Stimulated activated effector memory CD8-positive, alpha-beta T cell treated with anti-CD3 and anti-CD28 coated beads, Interleukin-12 subunit alpha, Interleukin-12 subunit beta, amount 100 ng/mL, for 72 hours (primary cell): ENCODE measurements around the gene CD180.
A peak's percentile ranks its signal among the peaks of the same experiment; 100 is the strongest.

Experiments
- ATAC-seq: fragments of 150-1000 bp; cut with Tn5 transposase; 2 replicates; pipeline ENCODE4 v1.10.0; 2021
- DNase-seq, 2 donors: peaks; one replicate each; pipeline ENCODE4 v3.0.0; 2021 to 2022; ENCODE audit warnings: low spot score in 2 of 2
- H3K27ac Mint-ChIP-seq: one replicate; pipeline ENCODE4 v1.8.0; 2022; ENCODE audit warnings: mild to moderate bottlenecking, mixed read lengths
- H3K36me3 Mint-ChIP-seq: one replicate; pipeline ENCODE4 v1.8.0; 2022; ENCODE audit warnings: mild to moderate bottlenecking, mixed read lengths
- H3K4me1 Mint-ChIP-seq: one replicate; pipeline ENCODE4 v1.8.0; 2022; ENCODE audit warnings: mixed read lengths
- H3K4me3 Mint-ChIP-seq: one replicate; pipeline ENCODE4 v1.8.0; 2022; ENCODE audit warnings: mild to moderate bottlenecking, mixed read lengths
- H3K9me3 Mint-ChIP-seq: one replicate; pipeline ENCODE4 v1.8.0; 2022; ENCODE audit warnings: mixed read lengths

CD180 gene

DNA sequence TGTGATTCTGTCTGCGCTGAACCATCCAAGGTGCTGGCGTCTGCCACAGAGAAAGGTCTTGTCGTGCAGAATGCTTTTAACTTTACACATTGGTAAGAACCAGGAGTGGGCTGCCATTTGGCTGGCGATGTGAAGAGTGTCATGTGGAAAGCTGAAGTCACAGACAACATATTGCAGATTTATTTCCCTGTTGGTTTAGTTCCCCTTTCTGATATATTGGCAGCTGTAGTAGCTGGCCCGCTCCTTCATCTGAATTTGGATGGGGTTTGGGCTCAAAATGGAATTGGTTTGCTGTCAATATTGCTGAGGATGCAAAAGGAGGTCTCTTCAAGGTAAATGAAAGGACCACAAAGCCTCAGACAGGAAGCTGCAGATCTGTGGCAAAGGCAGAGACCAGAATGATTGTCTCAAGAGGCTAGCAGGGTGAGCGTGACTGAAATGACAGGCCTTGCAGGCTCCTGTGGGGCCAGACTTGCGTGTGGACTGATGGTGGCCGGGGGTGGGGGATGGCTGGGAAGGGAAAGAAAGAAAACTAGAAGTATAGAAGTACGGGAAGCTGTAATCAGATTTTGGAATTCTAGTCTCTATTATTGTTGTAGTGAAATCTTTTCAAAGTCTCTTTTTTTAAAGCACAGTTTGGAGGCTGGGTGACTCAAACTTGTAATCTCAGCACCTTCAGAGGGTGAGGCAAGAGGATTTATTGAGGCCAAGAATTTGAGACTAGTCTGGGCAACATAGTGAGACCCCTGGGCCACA lies 25.1 kb upstream of the CD180 start:
- ATAC-seq (peak; percentile 99), DNase-seq (peak; percentile 24 to 75)
- Mint-ChIP-seq H3K9me3 (no peaks in the 10 kb centered on the region), H3K27ac (peak overlapping the region; percentile 92), H3K4me1 (peaks cover 52% of the 10 kb centered on the region), H3K36me3 (peaks cover 6% of the 10 kb centered on the region), H3K4me3 (peak overlapping the region; percentile 60)

DNA sequence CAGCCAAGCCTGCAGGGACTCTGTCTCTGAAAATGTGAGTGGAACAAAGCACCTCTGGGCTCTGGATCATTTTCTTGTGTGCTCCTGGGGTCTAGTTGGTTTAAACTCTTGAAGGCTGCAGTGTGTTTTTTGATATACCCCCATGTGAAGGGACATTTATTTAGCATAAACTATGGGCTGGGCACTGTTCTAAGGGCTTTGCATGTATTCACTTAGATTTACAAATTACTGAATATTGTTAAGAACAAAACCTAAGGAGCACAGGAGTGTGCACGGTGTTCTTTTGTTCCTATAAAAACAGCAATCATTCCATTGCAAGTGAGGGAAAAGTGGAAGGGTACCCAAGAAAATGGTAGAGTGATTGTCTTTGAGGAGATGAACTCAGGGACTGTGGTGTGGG lies 20.0 kb upstream of the CD180 start:
- H3K9me3 Mint-ChIP-seq = no peaks in the 10 kb centered on the region
- peaks cover 58% of the 10 kb centered on the region for H3K4me1 Mint-ChIP-seq
- ATAC-seq = no peak
- no peak for DNase-seq
- peaks cover 1% of the 10 kb centered on the region for H3K36me3 Mint-ChIP-seq
- H3K4me3 Mint-ChIP-seq = peak overlapping the region; percentile 69
- H3K27ac Mint-ChIP-seq = peak overlapping the region; percentile 92

DNA sequence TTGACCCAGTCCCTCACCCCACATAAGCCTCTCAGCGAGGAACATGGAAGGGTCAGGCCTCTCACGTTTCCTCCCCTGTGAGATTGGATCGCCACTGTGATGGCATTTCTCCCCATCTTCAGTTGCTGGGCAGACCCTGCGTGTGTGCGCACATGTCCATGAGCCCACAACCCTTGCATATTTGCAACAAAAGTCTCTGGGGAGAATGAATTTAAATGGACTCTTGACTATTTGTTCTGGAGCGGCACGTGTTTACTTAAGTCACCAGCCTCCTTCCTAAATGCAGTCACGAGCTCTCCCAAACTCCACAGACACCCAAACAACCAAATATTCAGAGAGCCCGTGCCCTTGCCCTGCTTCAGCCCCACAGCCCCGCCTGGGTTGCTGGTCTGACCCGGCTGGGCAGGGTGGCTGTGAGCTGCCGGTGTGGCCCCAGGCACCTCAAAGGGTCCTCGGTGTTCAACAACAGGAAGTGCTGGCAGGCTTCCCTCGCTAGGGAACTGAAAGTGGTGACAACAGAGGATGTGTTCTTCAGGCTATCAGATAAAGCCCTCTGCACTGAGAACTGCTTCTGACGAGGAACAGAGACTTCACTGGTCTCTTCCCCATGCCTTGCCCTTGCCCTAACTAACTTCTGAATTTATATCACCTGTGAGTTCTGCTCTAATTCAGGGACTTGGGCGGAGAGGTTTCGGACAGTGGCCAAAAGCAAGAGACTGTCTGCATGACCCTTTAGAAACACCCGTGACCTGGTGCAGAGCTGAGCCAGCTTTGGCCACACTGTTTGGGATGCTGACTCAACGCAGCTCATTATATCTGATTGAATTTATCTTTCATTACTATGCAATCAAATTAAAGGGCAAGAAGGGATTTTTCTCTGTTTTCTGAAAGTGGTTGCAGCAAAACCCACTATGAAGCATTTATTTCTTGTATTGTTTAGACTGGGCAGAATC lies 19.2 kb upstream of the CD180 start:
- DNase-seq (peak; percentile 39 to 78), ATAC-seq (peak; percentile 93)
- Mint-ChIP-seq H3K27ac (peak overlapping the region; percentile 92), H3K4me1 (peaks cover 53% of the 10 kb centered on the region), H3K36me3 (no peaks in the 10 kb centered on the region), H3K4me3 (peak overlapping the region; percentile 69), H3K9me3 (no peaks in the 10 kb centered on the region)

DNA sequence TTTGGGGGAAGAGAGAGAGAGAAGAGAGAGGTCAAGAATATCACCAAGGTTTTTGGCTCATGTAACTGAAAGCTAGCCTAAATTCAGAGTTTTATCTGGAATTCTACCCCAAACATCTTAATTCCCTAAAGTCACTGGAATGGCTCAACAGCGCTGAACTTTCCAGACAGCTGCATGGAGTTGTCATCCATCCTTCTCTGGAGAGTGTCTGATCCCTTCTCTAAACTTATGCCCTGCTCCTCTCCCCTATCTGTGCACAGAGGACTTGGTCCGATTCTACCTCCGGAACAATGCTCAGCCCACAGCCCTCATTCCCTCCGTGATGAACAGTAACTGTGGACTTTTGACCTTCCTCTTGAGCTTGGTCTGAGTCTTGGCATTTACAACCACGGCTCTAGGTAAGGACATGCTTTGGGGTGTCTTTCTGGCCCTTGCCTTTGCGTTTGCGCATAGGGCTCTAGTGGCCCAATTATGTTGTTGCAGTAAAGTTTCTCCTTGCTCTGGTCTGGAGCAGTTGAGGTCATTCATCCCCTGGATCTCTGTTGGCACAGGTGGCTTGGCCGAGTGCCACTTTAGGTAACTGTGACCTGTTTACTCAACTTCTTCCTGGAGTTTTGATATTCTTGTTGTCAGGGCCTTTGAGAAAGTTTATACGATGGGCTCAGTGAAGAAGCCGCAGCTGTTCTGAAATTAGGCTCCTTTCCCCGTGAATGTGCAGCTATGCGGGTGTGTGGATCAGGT lies 18.3 kb upstream of the CD180 start:
- H3K4me3 Mint-ChIP-seq = peak overlapping the region; percentile 69
- no peaks in the 10 kb centered on the region for H3K36me3 Mint-ChIP-seq
- peaks cover 52% of the 10 kb centered on the region for H3K4me1 Mint-ChIP-seq
- ATAC-seq = no peak
- DNase-seq = no peak
- peak overlapping the region; percentile 92 for H3K27ac Mint-ChIP-seq
- no peaks in the 10 kb centered on the region for H3K9me3 Mint-ChIP-seq

DNA sequence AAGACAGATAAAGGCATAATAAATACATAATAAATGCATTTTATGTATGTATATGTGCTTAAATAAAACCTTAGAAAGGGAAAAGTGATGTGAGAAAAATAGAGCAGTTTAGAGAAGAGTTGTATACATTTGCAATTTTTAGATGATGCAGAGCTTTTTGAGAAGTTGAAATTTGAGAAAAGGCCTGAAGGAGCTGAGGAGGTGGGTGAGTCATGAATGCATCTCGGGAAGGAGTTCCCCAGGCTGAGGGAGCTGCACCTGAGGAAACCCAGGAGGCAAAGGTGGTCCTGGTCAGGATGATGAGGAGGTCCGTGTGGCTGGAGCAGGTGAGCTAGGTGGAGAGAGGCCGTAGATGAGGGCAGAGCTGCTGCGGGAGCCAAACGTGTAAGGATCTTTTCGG lies 17.4 kb upstream of the CD180 start:
- DNase-seq = no peak
- Mint-ChIP-seq H3K27ac (peak overlapping the region; percentile 46), H3K36me3 (no peaks in the 10 kb centered on the region), H3K4me1 (peaks cover 55% of the 10 kb centered on the region), H3K4me3 (no peak overlapping the region), H3K9me3 (no peaks in the 10 kb centered on the region)
- ATAC-seq = no peak

DNA sequence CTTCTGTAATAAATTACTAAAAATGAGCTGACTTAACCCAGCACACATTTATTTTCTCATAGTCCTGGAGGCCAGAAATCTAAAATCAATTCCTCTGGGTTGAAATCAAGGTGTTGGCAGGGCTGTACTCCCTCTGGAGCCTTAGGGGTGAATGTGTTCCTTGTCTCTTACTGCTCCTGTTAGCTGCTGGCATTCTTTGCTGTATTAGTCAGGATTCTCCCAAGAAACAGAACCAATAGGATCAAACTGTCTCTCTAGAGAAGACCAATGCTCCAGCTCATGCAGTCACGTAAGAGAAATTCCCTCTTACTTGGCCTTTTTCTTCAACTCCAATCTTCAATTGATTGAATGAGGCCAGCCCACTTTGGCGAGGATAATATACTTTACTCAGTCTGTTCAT lies 15.3 kb upstream of the CD180 start:
- DNase-seq (no peak), ATAC-seq (no peak)
- no peak overlapping the region for H3K4me3 Mint-ChIP-seq
- H3K4me1 Mint-ChIP-seq = peaks cover 56% of the 10 kb centered on the region
- no peak overlapping the region for H3K27ac Mint-ChIP-seq
- peaks cover 3% of the 10 kb centered on the region for H3K36me3 Mint-ChIP-seq
- no peaks in the 10 kb centered on the region for H3K9me3 Mint-ChIP-seq

DNA sequence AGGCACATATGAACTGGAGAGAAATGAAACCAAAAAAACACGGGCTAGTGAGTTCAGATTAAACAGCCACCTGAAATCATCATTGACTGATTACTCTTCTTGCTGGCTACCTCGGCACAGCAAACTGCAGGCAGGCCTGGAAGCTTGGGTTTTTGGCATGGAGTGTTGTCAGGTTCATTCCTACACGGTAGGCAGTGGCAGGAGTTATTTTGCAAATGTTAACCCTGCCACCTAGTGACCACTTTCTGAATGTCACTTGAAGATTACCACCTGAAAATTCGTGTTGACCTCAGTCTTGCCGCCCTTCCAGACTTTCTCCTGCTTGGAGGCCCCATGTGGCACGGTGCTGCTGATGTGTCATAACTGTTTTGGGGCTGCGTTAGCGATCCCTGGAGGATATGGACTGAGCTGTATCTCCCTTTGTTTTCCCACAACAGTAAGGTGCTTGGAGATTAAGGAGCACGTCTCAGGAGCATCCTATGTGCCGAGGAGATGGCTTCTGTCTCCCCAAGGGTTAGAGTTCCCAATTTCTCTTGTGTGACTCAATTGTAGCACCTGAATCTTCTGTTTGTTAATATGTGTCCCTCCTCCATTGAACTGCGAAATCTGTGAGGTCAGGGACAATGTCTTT lies 12.7 kb upstream of the CD180 start:
- H3K4me3 Mint-ChIP-seq = no peak overlapping the region
- H3K36me3 Mint-ChIP-seq = peaks cover 7% of the 10 kb centered on the region
- H3K27ac Mint-ChIP-seq = no peak overlapping the region
- H3K4me1 Mint-ChIP-seq = peaks cover 58% of the 10 kb centered on the region
- no peaks in the 10 kb centered on the region for H3K9me3 Mint-ChIP-seq
- DNase-seq (peak; percentile 47 to 85), ATAC-seq (peak; percentile 48)

DNA sequence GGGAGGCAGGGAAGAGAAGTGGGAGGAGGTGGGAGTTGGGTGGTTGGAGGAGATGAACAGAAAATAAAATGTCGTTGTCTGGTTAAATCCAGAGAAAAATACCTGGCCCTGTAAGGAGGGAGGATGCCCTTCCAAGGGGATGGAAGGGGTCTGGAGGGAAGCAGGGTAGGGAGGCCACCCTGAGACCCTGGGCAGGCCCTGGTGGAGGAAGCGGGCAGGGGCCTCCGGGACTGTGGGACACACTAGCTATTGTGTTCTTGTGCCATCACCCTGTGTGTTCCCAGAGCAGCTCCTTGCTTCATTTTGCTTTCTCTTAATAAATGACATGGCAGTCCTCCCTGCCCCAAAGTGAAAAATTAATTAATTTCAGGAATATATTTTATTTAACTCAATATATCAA lies 11.8 kb upstream of the CD180 start:
- Mint-ChIP-seq H3K27ac (peak overlapping the region; percentile 87), H3K4me1 (peaks cover 58% of the 10 kb centered on the region), H3K36me3 (peaks cover 7% of the 10 kb centered on the region), H3K9me3 (no peaks in the 10 kb centered on the region), H3K4me3 (no peak overlapping the region)
- ATAC-seq (no peak), DNase-seq (no peak)

DNA sequence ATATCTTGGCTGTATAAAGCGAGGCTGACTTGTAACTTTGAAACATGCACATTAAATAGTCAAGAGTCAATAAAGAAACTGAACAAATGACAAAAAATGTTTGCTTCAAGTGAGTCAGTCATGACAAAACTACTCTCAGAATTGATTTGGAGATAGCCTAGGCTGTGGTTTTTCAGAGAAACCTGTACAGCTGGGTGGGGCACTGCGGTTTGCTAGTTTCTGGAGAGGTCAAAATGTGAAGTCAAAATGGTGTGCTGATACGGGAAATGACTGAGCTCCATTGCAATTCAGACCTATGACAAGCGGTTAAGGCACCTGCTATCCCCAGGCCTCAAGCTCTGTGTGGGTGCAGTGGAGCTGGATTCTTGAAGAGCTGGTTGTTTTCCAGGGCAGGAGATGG lies 10.3 kb upstream of the CD180 start:
- H3K27ac Mint-ChIP-seq = peak overlapping the region; percentile 87
- H3K36me3 Mint-ChIP-seq = peaks cover 7% of the 10 kb centered on the region
- ATAC-seq (peak; percentile 95), DNase-seq (peak; percentile 69 to 94)
- H3K4me1 Mint-ChIP-seq = peaks cover 58% of the 10 kb centered on the region
- H3K9me3 Mint-ChIP-seq = no peaks in the 10 kb centered on the region
- peak overlapping the region; percentile 53 for H3K4me3 Mint-ChIP-seq

DNA sequence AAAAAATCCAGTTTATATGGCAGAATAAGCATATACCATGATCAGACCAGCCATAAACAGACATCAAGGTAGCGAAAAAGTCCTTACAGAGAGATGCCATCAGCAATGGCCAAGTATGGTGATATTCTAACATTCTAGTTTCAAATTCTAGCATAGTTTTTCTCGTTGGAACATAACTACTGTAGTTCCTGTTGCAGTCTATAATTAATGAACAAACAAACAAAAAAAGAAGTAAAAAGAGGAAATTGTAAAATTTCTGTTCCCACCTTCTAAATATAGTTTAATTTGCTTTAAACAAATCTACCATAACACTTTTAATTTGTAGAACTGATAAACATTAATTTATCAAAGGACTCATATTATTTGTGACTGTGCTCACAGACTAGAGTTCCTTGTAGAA lies 9.9 kb upstream of the CD180 start:
- Mint-ChIP-seq H3K4me3 (peak overlapping the region; percentile 53), H3K36me3 (peaks cover 7% of the 10 kb centered on the region), H3K4me1 (peaks cover 58% of the 10 kb centered on the region), H3K27ac (peak overlapping the region; percentile 87), H3K9me3 (no peaks in the 10 kb centered on the region)
- ATAC-seq = no peak
- DNase-seq = no peak

DNA sequence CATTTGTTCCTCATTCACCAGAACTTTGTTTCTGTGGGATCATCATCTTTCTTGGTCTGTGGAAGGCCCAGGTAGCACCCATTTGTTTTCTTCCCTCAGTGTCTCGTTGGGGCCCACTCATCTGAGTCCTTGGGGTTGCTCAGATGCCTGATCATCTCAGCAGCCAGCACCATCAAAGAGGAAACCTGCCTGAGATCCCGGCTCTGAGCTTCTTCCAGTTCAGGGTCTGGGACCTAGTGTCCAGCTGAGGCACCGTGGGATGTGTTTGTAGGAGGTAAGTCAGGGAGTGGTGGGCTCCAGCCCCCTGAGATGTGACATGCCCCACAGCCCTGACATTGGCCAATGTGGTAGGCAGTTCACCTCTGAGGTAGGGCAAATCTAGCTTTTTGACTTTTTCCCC lies 9.4 kb upstream of the CD180 start:
- ATAC-seq (no peak), DNase-seq (no peak)
- Mint-ChIP-seq H3K36me3 (peaks cover 7% of the 10 kb centered on the region), H3K9me3 (peaks cover 3% of the 10 kb centered on the region), H3K27ac (peak overlapping the region; percentile 87), H3K4me1 (peaks cover 62% of the 10 kb centered on the region), H3K4me3 (peak overlapping the region; percentile 53)

DNA sequence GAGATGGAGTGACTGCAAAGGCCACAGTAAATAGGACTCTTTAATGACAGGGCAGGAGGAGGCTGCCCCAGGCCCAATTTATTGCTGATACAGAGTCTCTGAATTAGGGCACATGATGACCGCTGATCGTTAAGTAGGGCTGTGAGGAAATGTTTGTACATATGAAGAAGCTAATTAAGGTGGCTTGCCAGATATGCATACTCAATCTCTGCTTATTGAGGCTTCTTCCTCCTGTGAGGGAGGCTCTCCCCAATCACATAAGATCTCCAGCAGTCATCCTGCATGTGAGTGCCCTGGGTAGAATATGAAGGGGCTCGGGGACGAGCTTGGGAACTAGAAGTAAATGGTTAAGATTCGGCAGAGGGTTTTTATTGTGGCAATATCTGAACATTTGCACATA lies 8.2 kb upstream of the CD180 start:
- Mint-ChIP-seq H3K36me3 (peaks cover 7% of the 10 kb centered on the region), H3K9me3 (peaks cover 6% of the 10 kb centered on the region), H3K4me3 (peak overlapping the region; percentile 53), H3K27ac (peak overlapping the region; percentile 92), H3K4me1 (peaks cover 67% of the 10 kb centered on the region)
- ATAC-seq = no peak
- no peak for DNase-seq

DNA sequence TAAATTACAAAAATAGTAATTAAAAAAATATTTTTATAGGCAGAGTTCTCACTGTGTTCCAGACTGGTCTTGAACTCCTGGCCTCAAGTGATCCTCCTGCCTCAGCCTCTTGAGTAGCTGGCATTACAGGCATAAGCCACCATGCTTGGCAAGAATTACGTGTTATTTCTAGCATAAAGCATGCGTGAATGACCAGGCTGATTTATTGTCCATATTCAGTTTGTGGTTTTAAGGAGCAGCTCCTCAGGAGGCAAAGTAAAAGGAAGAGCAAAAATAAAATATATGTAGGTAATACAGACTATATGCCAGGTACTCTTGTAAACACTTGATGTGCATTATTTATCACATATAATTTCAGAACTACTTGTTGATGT lies 7.1 kb upstream of the CD180 start:
- Mint-ChIP-seq H3K36me3 (peaks cover 7% of the 10 kb centered on the region), H3K9me3 (peaks cover 6% of the 10 kb centered on the region), H3K4me3 (peak overlapping the region; percentile 53), H3K4me1 (peaks cover 68% of the 10 kb centered on the region), H3K27ac (peak overlapping the region; percentile 92)
- DNase-seq (no peak), ATAC-seq (no peak)

DNA sequence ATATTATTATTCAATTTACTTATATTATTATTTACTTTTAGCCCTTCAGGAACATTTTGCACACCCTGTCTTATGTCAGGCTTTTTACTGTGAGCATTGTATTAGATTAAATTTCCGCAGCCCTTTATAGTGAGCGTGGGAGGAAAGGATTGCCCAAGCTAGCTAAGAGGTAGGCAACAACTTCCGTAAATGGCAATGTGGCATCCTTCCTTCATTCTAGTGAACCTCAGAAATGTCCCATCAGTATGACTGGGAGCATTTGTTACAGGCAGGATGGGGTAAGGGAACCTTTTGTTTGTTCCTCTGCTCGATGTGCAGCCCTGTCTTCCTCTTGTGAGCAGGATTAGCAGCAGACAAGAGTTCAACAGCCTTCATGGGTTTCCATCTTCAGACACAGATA lies 6.2 kb upstream of the CD180 start:
- Mint-ChIP-seq H3K36me3 (peaks cover 7% of the 10 kb centered on the region), H3K4me1 (peaks cover 63% of the 10 kb centered on the region), H3K4me3 (no peak overlapping the region), H3K27ac (no peak overlapping the region), H3K9me3 (peaks cover 6% of the 10 kb centered on the region)
- ATAC-seq (no peak), DNase-seq (no peak)
